ENCODE data around the gene SLC7A10. TPM values are rescaled to one million over a fixed set of nuclear protein-coding genes. Genes with fewer than 3 reads are reported as not detected.

SLC7A10 gene
- total RNA-seq, 1 donor from 2014 or later = 0.48 TPM

- DNase-seq (ENCODE audit: low spot score, unreplicated experiment) = no peak
- Mint-ChIP-seq H3K36me3 (ENCODE audit: insufficient read depth) (no peaks in the 10 kb centered on the region), H3K9me3 (ENCODE audit: low read depth) (no peaks in the 10 kb centered on the region), H3K4me3 (ENCODE audit: low read depth) (no peak overlapping the region), H3K4me1 (ENCODE audit: low read depth) (peaks cover 22% of the 10 kb centered on the region), H3K27me3 (no peaks in the 10 kb centered on the region), H3K27ac (no peak overlapping the region)
- TF ChIP-seq, protein P1, sequence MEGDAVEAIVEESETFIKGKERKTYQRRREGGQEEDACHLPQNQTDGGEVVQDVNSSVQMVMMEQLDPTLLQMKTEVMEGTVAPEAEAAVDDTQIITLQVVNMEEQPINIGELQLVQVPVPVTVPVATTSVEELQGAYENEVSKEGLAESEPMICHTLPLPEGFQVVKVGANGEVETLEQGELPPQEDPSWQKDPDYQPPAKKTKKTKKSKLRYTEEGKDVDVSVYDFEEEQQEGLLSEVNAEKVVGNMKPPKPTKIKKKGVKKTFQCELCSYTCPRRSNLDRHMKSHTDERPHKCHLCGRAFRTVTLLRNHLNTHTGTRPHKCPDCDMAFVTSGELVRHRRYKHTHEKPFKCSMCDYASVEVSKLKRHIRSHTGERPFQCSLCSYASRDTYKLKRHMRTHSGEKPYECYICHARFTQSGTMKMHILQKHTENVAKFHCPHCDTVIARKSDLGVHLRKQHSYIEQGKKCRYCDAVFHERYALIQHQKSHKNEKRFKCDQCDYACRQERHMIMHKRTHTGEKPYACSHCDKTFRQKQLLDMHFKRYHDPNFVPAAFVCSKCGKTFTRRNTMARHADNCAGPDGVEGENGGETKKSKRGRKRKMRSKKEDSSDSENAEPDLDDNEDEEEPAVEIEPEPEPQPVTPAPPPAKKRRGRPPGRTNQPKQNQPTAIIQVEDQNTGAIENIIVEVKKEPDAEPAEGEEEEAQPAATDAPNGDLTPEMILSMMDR (IDR thresholded peaks at IDR 0.05; ENCODE audit: unreplicated experiment) = no peak
These were observed 45.8 kb upstream of the SLC7A10 start for GRCh38 chr19:33271246-33272021.

GRCh38 chr19:33270769-33271168 lies 45.1 kb upstream of the SLC7A10 start:
- TF ChIP-seq, protein P1 (IDR thresholded peaks at IDR 0.05; ENCODE audit: unreplicated experiment) = no peak
- H3K4me3 Mint-ChIP-seq (ENCODE audit: low read depth) = no peak overlapping the region
- no peaks in the 10 kb centered on the region for H3K27me3 Mint-ChIP-seq
- no peak overlapping the region for H3K27ac Mint-ChIP-seq
- H3K4me1 Mint-ChIP-seq (ENCODE audit: low read depth) = peaks cover 19% of the 10 kb centered on the region
- no peaks in the 10 kb centered on the region for H3K9me3 Mint-ChIP-seq (ENCODE audit: low read depth)
- no peak for DNase-seq (ENCODE audit: low spot score, unreplicated experiment)
- H3K36me3 Mint-ChIP-seq (ENCODE audit: insufficient read depth) = no peaks in the 10 kb centered on the region

GRCh38 chr19:33269016-33269415 lies 43.4 kb upstream of the SLC7A10 start:
- Mint-ChIP-seq H3K9me3 (ENCODE audit: low read depth) (no peaks in the 10 kb centered on the region), H3K27me3 (peaks cover 5% of the 10 kb centered on the region), H3K4me1 (ENCODE audit: low read depth) (peaks cover 9% of the 10 kb centered on the region), H3K36me3 (ENCODE audit: insufficient read depth) (no peaks in the 10 kb centered on the region), H3K4me3 (ENCODE audit: low read depth) (no peak overlapping the region), H3K27ac (no peak overlapping the region)
- DNase-seq (ENCODE audit: low spot score, unreplicated experiment) = no peak
- TF ChIP-seq, protein P1 (IDR thresholded peaks at IDR 0.05; ENCODE audit: unreplicated experiment) = no peak

DNA sequence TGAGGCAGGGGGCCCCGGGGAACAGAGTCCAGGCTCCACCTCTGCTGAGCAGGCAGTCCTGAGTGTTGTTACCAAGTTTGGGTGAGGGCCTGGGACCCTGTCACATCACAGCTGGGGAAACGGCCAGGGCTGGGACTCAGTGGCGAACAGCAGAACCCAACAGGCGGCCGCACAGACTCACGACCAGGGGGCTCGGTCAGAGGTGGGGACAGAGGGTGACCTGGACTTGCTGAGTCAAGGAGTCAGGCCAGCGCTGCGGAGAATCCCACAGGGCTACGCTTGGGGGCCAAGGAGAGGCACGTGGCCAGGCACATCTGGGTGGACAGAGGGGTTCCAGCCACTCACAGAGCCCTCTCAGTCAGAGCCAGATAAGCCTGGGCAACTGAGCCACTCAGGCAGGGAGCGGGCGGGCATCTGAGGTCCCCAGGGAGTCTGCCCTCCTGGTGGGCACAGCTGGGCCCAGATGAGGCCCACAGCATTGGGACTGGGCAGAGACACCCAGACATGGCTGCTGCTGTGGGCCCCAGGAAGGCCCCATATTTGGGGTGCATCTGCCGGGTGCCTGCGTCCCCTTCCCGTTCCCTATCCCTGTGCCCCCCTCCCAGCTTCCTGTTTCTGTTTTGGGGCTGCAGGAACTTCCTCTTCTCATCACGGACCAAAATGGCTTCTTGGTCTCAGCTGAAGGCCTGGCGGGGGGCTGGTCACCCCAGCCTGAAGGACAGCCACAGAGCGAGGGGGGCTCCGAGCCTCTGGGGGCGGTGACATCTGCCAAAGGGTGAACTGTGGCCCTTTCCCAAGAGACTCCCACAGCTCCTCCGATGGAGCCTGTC lies 42.7 kb upstream of the SLC7A10 start:
- peaks cover 5% of the 10 kb centered on the region for H3K27me3 Mint-ChIP-seq
- no peaks in the 10 kb centered on the region for H3K9me3 Mint-ChIP-seq (ENCODE audit: low read depth)
- peaks cover 5% of the 10 kb centered on the region for H3K4me1 Mint-ChIP-seq (ENCODE audit: low read depth)
- no peak overlapping the region for H3K27ac Mint-ChIP-seq
- TF ChIP-seq, protein P1 (IDR thresholded peaks at IDR 0.05; ENCODE audit: unreplicated experiment) = no peak
- no peak overlapping the region for H3K4me3 Mint-ChIP-seq (ENCODE audit: low read depth)
- no peaks in the 10 kb centered on the region for H3K36me3 Mint-ChIP-seq (ENCODE audit: insufficient read depth)
- no peak for DNase-seq (ENCODE audit: low spot score, unreplicated experiment)

- Mint-ChIP-seq H3K4me1 (ENCODE audit: low read depth) (no peaks in the 10 kb centered on the region), H3K9me3 (ENCODE audit: low read depth) (no peaks in the 10 kb centered on the region), H3K4me3 (ENCODE audit: low read depth) (no peak overlapping the region), H3K27me3 (peaks cover 5% of the 10 kb centered on the region), H3K27ac (no peak overlapping the region), H3K36me3 (ENCODE audit: insufficient read depth) (no peaks in the 10 kb centered on the region)
- TF ChIP-seq, protein P1 (IDR thresholded peaks at IDR 0.05; ENCODE audit: unreplicated experiment) = no peak
- no peak for DNase-seq (ENCODE audit: low spot score, unreplicated experiment)
These were observed 42.1 kb upstream of the SLC7A10 start for GRCh38 chr19:33267706-33268105.
